Smooth muscle cell (in vitro differentiated cells): ENCODE data around the gene USP36. TPM values are rescaled to one million over a fixed set of nuclear protein-coding genes. Genes with fewer than 3 reads are reported as not detected.
"Not testable (repeated sequence)": the region's sequence is repeated elsewhere in the genome, so short reads cannot be mapped to it uniquely, and the experiment has no call there.

Experiments used
- DNase-seq: peaks from one replicate; lab custom pipeline; 2025; ENCODE audit not compliant: unreplicated experiment; lab: John Stamatoyannopoulos, UW
- H2AFZ ChIP-seq: fragments of 200-600 bp; sonication (generic); 2 replicates; pipeline ENCODE4 v1.6.0; 2016; ENCODE audit warnings: antibody characterized with exemption, low read depth, mild to moderate bottlenecking
- H3F3A ChIP-seq: fragments of 200-600 bp; sonication (generic); 2 replicates; pipeline ENCODE4 v1.6.0; 2017; ENCODE audit warnings: antibody characterized with exemption, low read depth
- H3K27ac ChIP-seq: fragments of 200-600 bp; sonication (generic); 2 replicates; pipeline ENCODE4 v1.5.1; 2016; ENCODE audit warnings: low read depth, mild to moderate bottlenecking
- H3K27me3 ChIP-seq: fragments of 200-600 bp; sonication (generic); 2 replicates; pipeline ENCODE4 v1.6.1; 2016; ENCODE audit warnings: low read depth, mild to moderate bottlenecking
- H3K36me3 ChIP-seq: fragments of 200-600 bp; sonication (generic); 2 replicates; pipeline ENCODE4 v1.5.1; 2016; ENCODE audit warnings: low read depth
- H3K4me1 ChIP-seq: fragments of 200-600 bp; sonication (generic); 2 replicates; pipeline ENCODE4 v1.5.1; 2016; ENCODE audit warnings: low read depth
- H3K4me2 ChIP-seq: fragments of 200-600 bp; sonication (generic); 2 replicates; pipeline ENCODE4 v1.6.0; 2016; ENCODE audit warnings: mild to moderate bottlenecking
- H3K4me3 ChIP-seq: fragments of 200-600 bp; sonication (generic); 2 replicates; pipeline ENCODE4 v1.5.1; 2016; ENCODE audit warnings: mild to moderate bottlenecking
- H3K79me2 ChIP-seq: fragments of 200-600 bp; sonication (generic); 2 replicates; pipeline ENCODE4 v1.6.0; 2016; ENCODE audit warnings: low read depth, mild to moderate bottlenecking
- H3K9ac ChIP-seq: fragments of 200-600 bp; sonication (generic); 2 replicates; pipeline ENCODE4 v1.6.0; 2016; ENCODE audit warnings: low read depth
- H3K9me3 ChIP-seq: fragments of 200-600 bp; sonication (generic); replicated peaks from 2 replicates; pipeline ENCODE4 v1.5.1; 2016; ENCODE audit warnings: low read depth
- H4K20me1 ChIP-seq: fragments of 200-600 bp; sonication (generic); 2 replicates; pipeline ENCODE4 v1.6.0; 2016; ENCODE audit warnings: low read depth
- WGBS: methylation state at CpG from one replicate; pipeline ENCODE4 v1.1.7; 2016; ENCODE audit warnings: low lambda C conversion rate; 5-methylcytosine and 5-hydroxymethylcytosine counted together
- polyA plus RNA-seq: library from polyadenylated mRNA; unstranded; fragments of >200 nt; fragmentation: Nextera tagmentation; extraction: Ambion mirVana; gene quantifications from 2 replicates; pipeline ENCODE4 v1.2.1, GENCODE V29; 2016
- total RNA-seq: library from RNA; depleted of rRNA; stranded (reverse); fragments of >200 nt; gene quantifications from 2 replicates; pipeline ENCODE4 v1.2.3, GENCODE V29; 2014
- TF ChIP-seq, protein P1 (sequence below): fragments of 200-600 bp; sonication (generic); IDR thresholded peaks from 2 replicates; pipeline ENCODE4 v1.5.1; 2017; ENCODE audit warnings: borderline replicate concordance, mild to moderate bottlenecking, antibody characterized with exemption; ENCODE audit not compliant: insufficient read depth, poor library complexity, severe bottlenecking

The USP36 gene
- total and polyA plus RNA-seq, 2 experiments from 2014 or later = 17.6 to 29.0 TPM

- H3K4me2 ChIP-seq = no peak overlapping the region
- peaks cover 10% of the 10 kb centered on the region for H3K4me1 ChIP-seq
- no peak overlapping the region for H3K9ac ChIP-seq
- TF ChIP-seq, protein P1, sequence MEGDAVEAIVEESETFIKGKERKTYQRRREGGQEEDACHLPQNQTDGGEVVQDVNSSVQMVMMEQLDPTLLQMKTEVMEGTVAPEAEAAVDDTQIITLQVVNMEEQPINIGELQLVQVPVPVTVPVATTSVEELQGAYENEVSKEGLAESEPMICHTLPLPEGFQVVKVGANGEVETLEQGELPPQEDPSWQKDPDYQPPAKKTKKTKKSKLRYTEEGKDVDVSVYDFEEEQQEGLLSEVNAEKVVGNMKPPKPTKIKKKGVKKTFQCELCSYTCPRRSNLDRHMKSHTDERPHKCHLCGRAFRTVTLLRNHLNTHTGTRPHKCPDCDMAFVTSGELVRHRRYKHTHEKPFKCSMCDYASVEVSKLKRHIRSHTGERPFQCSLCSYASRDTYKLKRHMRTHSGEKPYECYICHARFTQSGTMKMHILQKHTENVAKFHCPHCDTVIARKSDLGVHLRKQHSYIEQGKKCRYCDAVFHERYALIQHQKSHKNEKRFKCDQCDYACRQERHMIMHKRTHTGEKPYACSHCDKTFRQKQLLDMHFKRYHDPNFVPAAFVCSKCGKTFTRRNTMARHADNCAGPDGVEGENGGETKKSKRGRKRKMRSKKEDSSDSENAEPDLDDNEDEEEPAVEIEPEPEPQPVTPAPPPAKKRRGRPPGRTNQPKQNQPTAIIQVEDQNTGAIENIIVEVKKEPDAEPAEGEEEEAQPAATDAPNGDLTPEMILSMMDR = no peak
- no peaks in the 10 kb centered on the region for H3K9me3 ChIP-seq
- no peak for DNase-seq
- no peaks in the 10 kb centered on the region for H3K36me3 ChIP-seq
- peaks cover 10% of the 10 kb centered on the region for H3K79me2 ChIP-seq
- H3K4me3 ChIP-seq = no peak overlapping the region
- no peak overlapping the region for H2AFZ ChIP-seq
- no peaks in the 10 kb centered on the region for H4K20me1 ChIP-seq
- no peaks in the 10 kb centered on the region for H3K27me3 ChIP-seq
- WGBS = 85% methylated on average over 6 of the region's 6 CpGs
- H3F3A ChIP-seq = peaks cover 7% of the 10 kb centered on the region
- no peak overlapping the region for H3K27ac ChIP-seq
Observed at GRCh38 chr17:78872486-78872885, 31.9 kb upstream of the USP36 start.

DNA sequence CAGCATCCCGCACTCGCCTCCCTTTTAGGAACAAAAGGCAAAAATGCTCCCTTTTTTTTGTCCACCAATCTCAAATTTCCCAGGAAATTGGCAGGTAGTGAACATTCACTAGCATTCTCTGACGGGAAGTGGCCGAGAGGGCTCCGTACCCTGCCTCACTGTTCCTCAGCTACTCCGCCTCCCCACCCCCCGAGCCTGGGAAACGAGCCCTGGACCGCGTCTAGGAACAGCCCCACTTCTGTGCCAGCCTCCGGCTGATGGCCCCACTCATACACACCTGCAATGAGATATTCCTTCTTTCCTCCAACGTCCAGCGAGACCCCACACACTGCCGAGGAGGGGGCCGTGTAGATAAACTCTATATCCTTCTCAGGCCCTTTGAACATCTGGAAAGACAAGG lies 30.0 kb upstream of the USP36 start:
- WGBS = 91% methylated on average over 15 of the region's 15 CpGs
- no peaks in the 10 kb centered on the region for H3F3A ChIP-seq
- no peak overlapping the region for H3K4me3 ChIP-seq
- H4K20me1 ChIP-seq = peaks cover 6% of the 10 kb centered on the region
- TF ChIP-seq, protein P1 = no peak
- H3K4me1 ChIP-seq = peaks cover 4% of the 10 kb centered on the region
- no peaks in the 10 kb centered on the region for H3K36me3 ChIP-seq
- no peaks in the 10 kb centered on the region for H3K79me2 ChIP-seq
- no peak for DNase-seq
- no peak overlapping the region for H3K27ac ChIP-seq
- no peaks in the 10 kb centered on the region for H3K9me3 ChIP-seq
- no peak overlapping the region for H3K4me2 ChIP-seq
- no peak overlapping the region for H2AFZ ChIP-seq
- no peaks in the 10 kb centered on the region for H3K27me3 ChIP-seq
- H3K9ac ChIP-seq = no peak overlapping the region

DNA sequence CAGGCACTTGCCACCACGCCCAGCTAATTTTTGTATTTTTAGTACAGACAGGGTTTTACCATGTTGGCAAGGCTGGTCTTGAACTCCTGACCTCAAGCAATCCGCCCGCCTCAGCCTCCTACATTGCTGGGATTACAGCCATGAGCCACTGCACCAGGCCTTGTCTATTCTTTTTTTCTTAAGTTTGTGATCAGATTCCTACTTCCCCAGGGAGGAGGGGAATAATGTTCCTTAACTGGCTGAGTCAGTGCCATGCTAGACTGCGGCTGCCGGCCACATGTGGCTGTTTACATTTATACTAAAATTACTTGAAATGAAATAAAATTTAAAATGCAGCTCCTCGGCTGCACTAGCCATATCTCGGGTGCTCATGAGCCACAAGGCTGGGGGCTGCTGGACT lies 27.8 kb upstream of the USP36 start:
- H3K4me3 ChIP-seq = no peak overlapping the region
- H3K36me3 ChIP-seq = no peaks in the 10 kb centered on the region
- H3F3A ChIP-seq = no peaks in the 10 kb centered on the region
- H2AFZ ChIP-seq = no peak overlapping the region
- H3K4me1 ChIP-seq = no peaks in the 10 kb centered on the region
- H3K27ac ChIP-seq = peak overlapping the region; percentile 39
- DNase-seq = no peak
- H3K79me2 ChIP-seq = no peaks in the 10 kb centered on the region
- H4K20me1 ChIP-seq = peaks cover 8% of the 10 kb centered on the region
- TF ChIP-seq, protein P1 = no peak
- 81% methylated on average over 7 of the region's 7 CpGs for WGBS
- no peaks in the 10 kb centered on the region for H3K27me3 ChIP-seq
- H3K9ac ChIP-seq = no peak overlapping the region
- H3K4me2 ChIP-seq = no peak overlapping the region
- H3K9me3 ChIP-seq = no peaks in the 10 kb centered on the region

- H3K79me2 ChIP-seq, H3K4me3 ChIP-seq, H3K9me3 ChIP-seq, H3K4me1 ChIP-seq, H3F3A ChIP-seq, H2AFZ ChIP-seq, DNase-seq, H3K9ac ChIP-seq, H3K27ac ChIP-seq, H3K27me3 ChIP-seq, H3K36me3 ChIP-seq, H4K20me1 ChIP-seq, H3K4me2 ChIP-seq: not testable (repeated sequence)
- WGBS = 88% methylated on average over 3 of the region's 3 CpGs
Observed at GRCh38 chr17:78867046-78867445, 26.4 kb upstream of the USP36 start.
